Activated CD8-positive, alpha-beta memory T cell treated with anti-CD3 and anti-CD28 coated beads, Interleukin-2, amount 50 U/mL, for 4 hours (primary cell): Measurements from ENCODE around the gene TMEM171.

Experiments used
- DNase-seq: peaks from one replicate; pipeline ENCODE4 v3.0.0-alpha.2; 2020

The TMEM171 gene, protein sequence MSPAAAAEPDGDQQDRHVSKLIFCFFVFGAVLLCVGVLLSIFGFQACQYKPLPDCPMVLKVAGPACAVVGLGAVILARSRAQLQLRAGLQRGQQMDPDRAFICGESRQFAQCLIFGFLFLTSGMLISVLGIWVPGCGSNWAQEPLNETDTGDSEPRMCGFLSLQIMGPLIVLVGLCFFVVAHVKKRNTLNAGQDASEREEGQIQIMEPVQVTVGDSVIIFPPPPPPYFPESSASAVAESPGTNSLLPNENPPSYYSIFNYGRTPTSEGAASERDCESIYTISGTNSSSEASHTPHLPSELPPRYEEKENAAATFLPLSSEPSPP

DNA sequence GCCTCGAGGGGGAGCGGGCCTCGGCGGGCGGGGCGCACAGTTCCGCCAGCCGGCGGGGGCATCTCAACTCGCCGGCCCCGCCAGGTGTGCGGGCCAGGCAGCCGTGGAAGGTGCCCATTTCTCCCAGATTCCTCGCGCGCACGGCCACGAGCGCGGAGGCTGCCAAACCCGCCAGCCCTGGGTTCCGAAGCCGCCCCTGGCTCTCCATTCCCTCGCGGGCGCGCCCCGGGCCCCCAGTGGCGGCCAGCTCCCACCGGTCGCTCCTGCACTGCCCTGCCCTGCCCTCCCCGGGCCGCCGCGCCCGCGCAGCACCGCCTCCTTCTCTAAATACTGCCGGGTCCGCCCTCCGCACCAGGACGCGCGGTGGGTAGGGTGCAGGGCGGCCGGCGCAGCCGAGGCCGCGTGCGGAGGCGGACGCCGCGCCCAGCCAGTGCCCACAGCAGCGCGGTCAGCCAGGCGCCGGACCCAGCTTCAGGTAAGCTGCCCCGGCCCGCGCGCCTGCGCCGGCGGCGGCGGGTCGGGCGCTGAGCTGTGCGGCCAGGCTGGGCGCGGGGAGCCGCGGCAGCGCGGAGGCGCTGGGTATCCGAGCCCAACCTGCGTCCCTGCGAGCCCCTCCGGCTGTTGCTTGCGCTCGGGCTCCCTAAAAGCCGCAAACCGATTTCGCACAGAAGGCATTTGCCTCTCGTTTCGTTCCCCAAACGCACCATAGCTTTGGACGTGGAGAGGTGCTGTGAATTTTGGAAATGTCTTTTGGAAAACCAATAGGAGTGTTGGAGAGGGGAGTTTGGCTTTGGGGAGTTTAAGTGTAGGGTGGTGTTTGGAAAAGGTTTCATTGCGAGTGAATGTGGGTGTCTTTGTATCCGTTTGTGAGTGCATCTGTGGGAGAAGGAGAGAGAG lies at the start of gene TMEM171:
Gene TMEM171, plus strand, starts transcription at position 354 of the 897 bp plus-strand sequence. CDS start 2,799 bp downstream, outside the sequence.
- DNase-seq, result no peak

DNA sequence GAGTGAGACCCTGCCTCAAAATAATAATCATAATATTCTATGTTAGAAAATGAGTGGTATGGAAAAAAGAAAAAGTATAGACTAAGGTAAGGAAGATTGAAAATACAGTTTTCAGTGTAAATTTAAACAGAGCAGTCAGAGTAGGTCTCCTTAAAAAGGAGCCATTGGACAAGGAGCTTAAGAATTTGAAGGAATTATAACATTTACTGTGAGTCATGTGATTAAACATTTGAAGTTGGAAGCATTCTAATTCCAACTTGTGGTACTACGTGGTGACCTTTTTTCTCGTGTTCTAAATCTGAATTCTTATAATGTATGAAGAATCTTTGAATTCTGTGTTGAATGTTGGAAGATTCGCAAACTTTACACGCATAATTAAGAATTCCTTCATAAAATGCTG lies 39.3 kb upstream of the TMEM171 start:
- DNase-seq, result no peak

DNA sequence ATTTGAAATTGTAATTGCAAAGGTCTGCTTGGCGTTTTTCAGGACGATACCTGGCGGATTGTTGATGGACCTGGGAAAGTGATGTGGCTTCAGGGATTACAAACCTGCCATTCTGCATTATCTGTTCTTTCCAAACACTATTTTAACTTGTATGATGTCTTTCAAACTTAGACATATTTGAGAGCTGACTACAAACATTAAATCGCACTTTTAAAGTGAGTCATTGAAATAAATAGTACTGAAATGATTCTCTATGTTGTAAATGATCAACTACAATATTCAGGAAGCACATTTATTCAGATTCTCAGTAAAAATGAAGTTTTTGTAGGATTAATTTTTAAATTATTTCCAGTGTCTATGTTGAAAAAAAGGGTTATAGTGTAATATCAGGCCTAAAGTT lies 32.3 kb upstream of the TMEM171 start:
- no peak for DNase-seq

DNA sequence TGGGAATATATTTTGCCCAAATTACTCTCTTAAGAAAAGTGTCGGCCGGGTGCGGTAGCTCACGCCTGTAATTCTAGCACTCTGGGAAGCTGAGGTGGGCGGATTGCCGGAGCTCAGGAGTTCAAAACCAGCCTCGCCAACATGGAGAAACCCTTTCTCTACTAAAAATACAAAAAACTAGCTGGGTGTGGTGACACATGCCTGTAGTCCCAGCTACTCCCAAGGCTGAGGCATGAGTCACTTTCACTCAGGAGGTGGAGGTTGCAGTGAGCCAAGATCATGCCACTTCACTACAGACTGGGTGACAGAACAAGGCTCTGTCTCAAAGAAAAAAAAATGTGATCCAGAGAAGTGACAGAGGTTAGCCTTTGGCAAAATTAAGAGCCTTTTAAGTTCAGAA lies 26.4 kb upstream of the TMEM171 start:
- no peak for DNase-seq

DNA sequence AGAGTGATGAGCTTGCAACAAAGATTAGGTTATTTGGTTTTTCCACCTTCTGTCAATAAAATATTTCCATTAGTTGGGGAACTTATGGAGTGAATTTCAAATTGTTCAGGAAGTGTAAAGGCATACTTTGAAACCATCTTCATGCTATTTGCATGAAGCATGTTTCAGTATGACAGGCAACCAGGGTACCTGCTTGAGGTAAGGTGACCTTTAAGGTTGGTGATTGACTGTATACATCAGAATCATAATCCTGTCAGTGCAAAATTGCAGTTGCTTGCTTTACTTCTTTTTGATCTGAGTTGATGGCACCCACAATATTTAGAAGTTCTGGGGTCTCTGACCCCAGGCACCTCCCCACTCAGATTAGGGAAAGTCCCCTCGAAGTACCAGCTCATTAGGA lies 26.0 kb upstream of the TMEM171 start:
- DNase-seq, result no peak

DNA sequence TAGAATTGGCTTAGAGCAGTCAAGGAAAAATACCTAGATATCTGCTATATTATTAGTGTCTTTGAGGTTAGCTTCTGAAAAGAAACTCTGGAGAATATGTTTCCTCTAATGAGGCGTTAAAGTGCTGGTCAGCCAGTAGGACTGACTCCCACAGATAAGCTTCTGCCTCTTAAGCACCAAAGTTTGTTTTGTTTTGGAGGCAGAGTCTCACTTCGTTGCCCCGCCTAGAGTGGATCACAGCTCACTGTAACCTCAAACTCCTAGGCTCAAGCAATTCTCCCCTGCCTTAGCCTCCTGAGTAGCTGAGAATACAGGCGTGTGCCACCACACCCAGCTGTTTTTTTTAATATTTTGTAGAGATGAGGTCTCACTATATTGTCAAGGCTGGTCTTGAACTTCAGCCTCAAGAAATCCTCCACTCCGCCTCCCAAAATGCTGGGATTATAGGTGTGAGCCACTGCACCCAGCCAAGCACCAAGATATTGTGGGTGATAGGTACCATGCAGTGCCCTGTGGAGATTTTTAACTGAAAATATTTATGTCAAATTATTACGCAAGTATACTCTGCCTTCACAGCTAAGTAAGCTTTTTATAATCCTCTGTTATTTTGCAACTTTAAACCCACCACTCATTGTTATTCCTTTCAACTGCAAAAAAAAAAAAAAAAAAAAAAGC lies 24.7 kb upstream of the TMEM171 start:
- no peak for DNase-seq

DNA sequence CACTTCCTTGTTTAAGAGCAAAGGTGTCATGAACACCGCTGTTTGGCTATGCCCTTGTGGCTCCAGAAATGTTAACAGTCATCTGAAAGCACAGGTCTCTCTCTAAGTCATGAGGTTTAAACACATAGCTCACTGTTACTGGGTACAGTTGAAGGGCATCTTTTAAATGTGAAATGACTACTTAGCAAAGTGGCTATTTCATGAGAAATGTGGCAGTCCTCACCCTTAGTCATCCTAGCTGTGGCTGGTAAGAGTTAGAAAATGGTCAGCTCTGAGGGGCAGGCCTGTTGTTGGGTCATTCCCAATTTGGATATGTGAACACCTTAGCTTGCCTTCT lies 24.2 kb upstream of the TMEM171 start:
- DNase-seq, result no peak

DNA sequence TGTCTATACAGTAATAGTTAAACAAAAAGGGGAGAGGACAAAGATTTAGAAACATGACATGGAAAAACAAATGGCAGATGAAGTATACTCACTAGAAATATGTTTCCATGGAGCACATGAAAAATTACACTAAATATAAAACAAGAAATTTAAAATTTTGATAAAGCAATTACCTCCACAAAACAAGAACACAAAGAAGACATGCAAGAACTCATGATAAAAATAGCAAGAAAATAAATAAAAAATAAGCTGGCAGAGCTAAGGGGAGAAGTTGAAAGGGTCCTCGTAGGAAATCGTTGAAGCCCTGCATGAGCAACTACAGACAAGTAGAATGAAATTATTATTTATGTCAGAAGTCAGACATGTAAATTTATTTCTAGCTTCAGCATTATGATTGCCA lies 22.6 kb upstream of the TMEM171 start:
- no peak for DNase-seq

DNA sequence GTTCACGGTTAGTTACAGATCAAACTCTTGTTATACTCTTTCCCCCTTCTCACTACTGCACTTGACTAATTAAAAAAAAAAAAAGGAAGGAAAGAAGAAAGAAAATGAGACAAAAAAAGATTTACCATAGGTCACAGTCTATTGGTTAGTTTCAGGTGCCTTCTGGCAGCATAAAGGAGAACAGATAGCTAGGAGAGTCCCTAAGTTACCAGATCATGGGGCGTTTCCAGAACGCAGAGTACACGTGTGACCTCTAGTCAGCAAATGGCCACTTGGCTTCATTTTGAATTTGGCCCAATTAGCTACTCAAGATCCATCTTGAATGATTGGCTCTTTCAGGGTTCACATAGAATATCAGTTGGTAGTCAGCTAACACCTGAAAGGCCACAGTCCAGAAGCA lies 20.3 kb upstream of the TMEM171 start:
- DNase-seq, result no peak

DNA sequence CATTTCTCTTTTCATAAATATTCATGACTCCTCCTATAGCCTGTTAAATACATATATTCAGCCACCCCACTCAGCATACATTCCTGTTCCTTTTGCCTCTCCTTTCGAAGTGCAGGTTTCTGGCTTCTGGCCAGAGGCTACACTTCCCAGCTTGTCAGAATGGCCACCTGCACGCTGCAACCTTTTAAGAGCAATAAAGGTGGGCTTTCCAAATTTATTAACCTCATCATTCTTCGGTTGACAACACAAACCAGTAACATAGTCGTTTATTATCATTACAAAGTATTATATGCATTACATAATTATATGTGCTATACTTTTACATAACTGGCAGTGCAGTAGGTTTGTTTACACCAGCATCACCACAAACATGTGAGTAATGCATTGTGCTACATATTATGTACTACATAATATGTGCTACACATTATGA lies 16.5 kb upstream of the TMEM171 start:
- DNase-seq, result no peak

DNA sequence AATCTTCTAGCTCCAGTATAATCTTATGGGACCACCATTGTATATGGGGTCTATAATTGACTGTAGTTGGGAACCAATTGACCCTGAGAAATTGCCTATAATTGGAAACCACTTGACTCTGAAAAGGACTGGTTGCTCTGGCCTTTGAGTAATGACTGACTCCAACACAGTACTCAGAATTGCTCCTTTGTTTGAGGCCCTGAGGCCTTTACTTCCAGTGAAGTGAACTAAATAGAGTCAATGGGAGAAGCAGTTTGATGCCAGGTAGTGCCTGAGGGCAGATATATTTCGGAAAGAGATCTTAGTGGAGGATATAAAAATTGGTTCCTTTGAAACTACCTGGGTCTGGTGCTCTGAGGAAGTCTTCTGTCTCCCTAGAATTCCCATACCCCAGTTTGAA lies 16.0 kb upstream of the TMEM171 start:
- no peak for DNase-seq

DNA sequence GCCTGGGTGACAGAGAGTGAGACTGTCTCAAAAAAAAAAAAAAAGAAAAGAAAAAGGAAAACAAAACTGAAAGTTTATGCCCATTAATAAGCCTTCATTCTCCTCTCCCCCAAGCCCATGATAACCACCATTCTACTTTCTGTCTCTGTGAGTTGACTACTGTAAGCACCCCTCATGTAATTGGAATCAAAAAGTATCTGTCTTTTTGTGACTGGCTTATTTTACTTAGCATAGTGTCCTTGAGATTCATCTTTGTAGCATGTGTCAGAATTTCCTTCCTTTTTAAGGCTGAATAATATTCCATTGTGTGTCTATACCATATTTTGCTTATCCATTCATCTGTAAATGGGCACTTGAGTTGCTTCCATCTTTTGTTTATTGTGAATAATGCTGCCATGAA lies 14.0 kb upstream of the TMEM171 start:
- no peak for DNase-seq

DNA sequence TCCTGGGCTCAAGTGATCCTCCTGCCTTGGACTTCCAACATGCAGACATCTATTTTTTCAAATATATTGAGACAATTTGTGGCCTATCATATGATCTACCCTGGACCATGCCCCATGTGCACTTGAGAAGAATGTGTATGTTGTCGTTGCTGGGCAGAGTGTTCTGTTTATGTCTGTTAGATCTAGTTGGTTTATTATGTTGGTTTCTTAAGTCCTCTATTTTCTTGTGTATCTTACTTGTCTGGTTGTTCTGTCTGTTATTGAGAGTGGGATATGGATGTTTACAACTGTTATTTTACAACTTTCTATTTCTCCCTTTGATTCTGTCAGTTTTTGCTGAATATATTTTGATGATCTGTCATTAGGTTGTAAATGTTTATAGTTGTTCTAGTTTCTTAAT lies 10.2 kb upstream of the TMEM171 start:
- no peak for DNase-seq

DNA sequence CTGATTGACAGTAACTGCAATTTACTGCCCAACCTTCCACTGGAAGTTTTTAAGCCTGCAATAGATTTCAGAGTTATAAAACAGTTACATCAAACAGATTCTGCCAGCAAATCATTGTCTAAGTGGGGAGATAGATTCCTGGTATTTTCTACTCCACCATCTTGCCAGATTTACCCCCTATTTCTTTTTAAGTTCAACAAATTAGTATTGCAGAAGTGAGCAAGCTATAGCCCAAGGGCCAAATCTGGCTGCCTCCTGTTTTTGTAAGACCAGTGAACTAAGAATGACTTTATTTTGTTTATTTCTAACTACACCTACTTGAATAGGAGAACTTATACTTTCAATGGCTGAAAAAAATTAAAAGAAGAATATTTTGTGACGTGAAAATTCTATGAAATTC lies 8.8 kb upstream of the TMEM171 start:
- DNase-seq, result no peak

DNA sequence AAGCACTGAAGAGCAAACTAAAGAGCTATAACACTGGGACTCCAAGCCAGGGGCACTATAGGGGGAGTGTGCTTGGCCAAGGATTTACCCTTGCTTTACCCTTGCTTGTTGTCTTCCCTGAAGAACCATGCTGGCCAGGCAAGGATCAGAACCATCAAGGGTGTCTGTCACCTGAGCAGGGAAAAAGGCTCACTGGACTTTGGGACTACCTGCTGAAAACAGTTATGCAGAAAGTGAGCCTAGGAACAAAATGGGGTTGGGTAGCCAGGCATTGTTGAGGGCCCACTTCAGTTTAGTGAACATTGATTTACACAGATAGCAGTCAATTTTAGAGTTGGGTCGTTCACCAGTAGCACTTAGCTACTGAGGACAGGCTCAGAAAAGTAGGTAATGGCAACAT lies 8.0 kb upstream of the TMEM171 start:
- no peak for DNase-seq

DNA sequence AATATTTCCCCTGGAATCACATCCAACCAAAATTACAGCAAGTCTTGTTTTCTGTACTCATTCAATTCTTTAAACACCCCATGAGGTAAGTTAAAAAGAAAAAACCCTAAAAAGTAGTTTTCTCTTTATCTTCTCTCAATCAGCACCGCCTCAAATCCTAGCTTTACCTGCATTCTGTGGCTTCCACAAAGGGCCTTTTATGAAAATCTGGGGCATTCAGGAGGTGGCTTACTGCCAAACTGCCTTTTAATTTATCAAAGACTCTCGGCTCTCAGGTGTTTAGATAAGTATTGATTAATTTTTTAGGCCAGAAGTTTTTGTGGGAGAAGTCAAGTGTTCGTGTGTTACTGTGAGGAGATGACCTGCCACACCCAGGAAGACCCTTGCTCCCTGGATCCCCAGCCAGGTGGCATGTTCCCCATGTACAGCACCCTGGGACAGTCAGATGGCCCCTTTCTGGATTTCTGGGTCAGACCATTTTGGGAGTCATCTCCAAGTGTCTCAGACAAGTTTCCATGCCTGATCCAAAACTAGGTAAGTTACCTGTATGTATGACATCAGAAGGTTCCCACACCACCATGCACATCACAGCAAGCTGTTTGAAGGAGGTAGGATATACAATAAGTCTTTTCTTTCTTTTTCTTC lies 6.2 kb upstream of the TMEM171 start:
- no peak for DNase-seq

DNA sequence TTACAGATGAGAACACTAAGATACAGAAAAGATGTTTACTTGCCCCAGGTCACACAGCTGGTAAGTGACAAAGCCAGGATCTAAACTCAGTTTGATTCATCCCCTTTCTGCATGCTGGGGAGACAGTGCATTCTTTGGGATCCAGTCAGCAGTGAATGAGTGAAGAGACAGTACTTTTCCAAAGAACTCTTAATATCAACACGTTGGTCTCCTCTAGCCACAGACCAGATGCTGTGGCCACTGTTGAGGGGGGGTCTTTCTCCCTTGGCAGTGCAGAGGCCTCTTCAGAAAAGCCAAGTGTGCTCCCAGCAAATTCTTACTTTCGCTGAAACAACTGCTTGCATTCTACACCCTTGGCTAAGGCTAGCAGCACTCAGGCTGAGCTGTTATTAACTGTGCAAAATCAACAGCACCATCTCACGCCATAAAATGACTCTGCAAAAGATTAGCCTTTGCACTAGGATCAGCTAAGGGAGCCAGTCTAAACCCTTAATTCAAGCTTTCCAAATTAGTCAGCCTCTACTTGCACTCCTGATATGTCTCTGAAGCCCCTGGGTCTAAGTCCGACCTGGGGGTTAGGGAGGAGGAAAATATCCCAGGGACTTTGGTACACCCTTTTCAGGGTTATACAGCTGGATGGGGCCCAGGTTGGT lies 4.8 kb upstream of the TMEM171 start:
- DNase-seq, result no peak

DNA sequence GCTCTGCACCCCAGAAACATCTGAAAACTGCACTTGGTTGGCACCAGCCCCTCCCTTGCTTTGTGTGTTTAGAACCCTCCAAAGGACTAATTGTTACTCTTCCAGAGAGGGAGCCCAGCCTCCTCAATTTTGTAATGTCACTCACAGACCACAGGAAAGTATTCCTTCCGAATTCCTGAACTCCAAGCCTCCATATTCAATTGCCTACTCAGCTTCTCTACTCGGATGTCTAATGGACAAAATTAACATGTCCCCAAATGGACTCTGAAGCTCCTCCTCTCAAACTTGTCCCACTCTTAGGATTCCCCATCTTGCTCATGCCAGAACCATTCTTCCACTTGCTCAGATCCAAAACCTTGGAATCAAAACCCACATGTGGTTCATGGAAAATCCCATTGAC lies 3.9 kb upstream of the TMEM171 start:
- no peak for DNase-seq

DNA sequence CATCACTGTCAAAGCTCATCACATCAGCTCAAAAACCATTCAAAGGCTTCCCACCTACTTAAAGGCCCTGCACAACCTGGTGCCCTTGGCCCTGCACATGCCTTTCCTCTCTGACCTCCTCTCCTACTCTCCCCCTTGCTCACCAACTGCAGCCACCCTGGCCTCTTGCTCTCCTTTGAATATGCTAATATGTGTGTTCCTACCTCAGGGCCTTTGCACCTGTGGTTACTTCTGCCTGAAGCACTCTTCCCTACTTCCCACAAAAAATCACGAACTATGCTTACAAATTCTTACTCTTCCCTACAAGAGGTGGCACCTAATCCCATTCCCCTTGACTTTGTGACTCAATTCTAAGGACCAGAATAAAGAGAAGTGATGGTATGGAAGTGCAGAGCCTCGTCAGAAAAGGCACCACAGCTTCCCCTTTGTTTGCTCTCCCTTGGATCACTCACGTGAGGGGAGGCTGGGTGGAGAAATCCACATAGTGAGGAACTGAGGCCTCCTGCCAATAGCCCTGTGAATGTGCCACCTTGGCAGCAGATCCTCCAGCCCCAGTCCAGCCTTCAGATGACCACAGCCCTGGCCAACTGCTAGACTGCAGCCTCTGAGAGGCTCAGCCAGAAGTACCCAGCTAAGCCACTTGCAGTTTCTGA lies 3.2 kb upstream of the TMEM171 start:
- no peak for DNase-seq

DNA sequence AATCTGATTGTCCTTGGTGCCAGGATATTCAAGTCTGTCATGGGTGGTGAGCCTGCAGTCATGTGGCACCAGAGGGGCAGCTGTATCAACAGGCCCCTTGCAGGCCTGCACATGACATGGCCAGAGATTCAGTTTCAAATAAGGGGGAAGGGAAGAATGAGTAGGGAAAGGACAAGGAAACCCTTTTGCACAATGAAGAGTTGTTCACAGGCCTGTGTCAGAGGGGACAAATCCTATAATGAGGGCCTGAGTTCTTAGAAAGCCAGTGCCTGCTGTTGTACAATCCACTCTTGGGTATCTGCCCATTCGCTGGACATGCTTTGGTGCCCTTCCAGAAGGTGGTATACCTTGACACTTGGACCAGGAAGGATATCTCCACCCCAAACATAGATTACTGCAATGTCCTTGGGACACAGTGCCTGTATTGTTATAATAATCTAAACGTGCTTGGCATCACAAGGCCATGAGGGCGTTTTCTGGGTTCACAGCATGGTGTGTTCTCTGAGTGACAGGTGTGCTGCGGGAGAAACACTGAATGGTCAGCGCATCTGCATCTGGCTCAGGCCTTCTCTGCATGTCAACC lies 1.9 kb upstream of the TMEM171 start:
- DNase-seq, result no peak

DNA sequence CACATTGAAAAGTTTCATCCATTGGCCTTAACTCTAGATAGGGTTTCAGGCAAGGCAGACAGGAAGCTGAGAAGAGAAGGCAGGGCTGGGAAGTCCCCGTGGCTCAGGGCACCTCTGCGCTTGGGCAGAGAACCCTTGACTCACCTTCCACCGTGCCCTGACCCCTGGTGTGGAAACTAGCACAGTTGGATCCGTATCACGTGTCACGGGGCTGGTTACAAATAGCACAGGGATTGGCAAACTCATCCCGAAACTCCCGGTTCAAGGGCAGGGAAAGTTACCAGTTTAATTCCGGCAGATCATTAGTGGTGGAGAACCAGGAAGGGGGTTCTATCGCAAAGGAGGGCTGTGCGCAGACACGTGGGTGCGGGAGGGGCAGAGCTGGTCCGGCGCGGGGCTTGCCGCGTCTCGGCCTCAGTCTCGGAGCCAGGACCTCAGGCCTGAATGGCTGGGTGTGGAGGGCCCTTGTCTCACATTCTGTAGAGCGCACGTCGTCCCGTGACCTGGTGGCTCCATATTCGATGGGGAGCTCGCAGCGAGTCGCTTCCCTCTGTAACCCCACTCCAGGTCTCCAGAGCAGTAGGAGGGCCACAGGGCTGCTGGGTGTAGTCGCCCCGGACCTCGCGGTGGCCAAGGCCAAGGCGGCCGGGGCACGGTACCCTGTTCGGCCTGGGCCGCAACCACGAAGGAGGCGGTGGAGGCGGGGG lies 771 bp upstream of the TMEM171 start:
- no peak for DNase-seq
